IMR-90 (cell line): ENCODE data around the gene FEZ2. TPM values are rescaled to one million over a fixed set of nuclear protein-coding genes. Genes with fewer than 3 reads are reported as not detected.

Experiments used
- ATAC-seq: fragments of 200-7000 bp; cut with Tn5 transposase; 2 replicates; pipeline ENCODE4 v1.9.1; 2020; ENCODE audit warnings: low read depth, mild to moderate bottlenecking, moderate library complexity
- BruUV-seq: library from RNA; stranded (reverse); fragments of 400-500 nt; replicated peaks from 2 replicates; lab custom pipeline; 2021; lab: Mats Ljungman, UMichigan
- CTCF ChIA-PET: fragments of 300-600 bp; formaldehyde crosslinking; extraction: SDS; loops from one replicate; lab custom pipeline; 2021; ENCODE audit warnings: antibody characterized with exemption; lab: Yijun Ruan, JAX
- POLR2A ChIA-PET: fragments of 300-600 bp; sonication (Branson Sonifier 250); formaldehyde crosslinking; loops from one replicate; lab custom pipeline; 2022; ENCODE audit warnings: antibody characterized with exemption; ENCODE audit not compliant: unreplicated experiment; lab: Charles Lee
- DNase-seq: peaks from one replicate; pipeline ENCODE4 v3.0.0; 2013
- H2AFZ ChIP-seq: replicated peaks from 2 replicates; pipeline ENCODE3; 2013; ENCODE audit warnings: low read length, mild to moderate bottlenecking; ENCODE audit not compliant: poor library complexity
- H2AK5ac ChIP-seq: 2 replicates; pipeline ENCODE4 v1.6.1; 2013; ENCODE audit warnings: low read depth, low read length, inconsistent platforms
- H2AK9ac ChIP-seq: replicated peaks from 2 replicates; pipeline ENCODE3; 2013; ENCODE audit warnings: mild to moderate bottlenecking, low read depth, low read length, moderate library complexity; ENCODE audit not compliant: poor library complexity
- H2BK120ac ChIP-seq: 2 replicates; pipeline ENCODE4 v1.6.1; 2013; ENCODE audit warnings: low read depth, low read length, inconsistent platforms
- H2BK15ac ChIP-seq: 3 replicates; pipeline ENCODE4 v1.6.1; 2013; ENCODE audit warnings: low read depth, low read length, inconsistent platforms
- H2BK20ac ChIP-seq: 2 replicates; pipeline ENCODE4 v1.6.1; 2013; ENCODE audit warnings: low read depth, mild to moderate bottlenecking, inconsistent platforms, low read length, moderate library complexity
- H2BK5ac ChIP-seq: 2 replicates; pipeline ENCODE4 v1.6.1; 2013; ENCODE audit warnings: mild to moderate bottlenecking, low read depth, low read length, inconsistent platforms; ENCODE audit not compliant: poor library complexity, severe bottlenecking
- H3K14ac ChIP-seq: replicated peaks from 2 replicates; pipeline ENCODE4 v1.6.1; 2013; ENCODE audit warnings: low read depth, low read length, inconsistent platforms
- H3K18ac ChIP-seq: 2 replicates; pipeline ENCODE4 v1.6.1; 2013; ENCODE audit warnings: low read depth, low read length, control low read depth
- H3K23ac ChIP-seq: 2 replicates; pipeline ENCODE4 v1.6.1; 2013; ENCODE audit warnings: low read depth, low read length, inconsistent platforms
- H3K27ac ChIP-seq: 2 replicates; pipeline ENCODE4 v1.5.1; 2013; ENCODE audit warnings: mild to moderate bottlenecking, control low read depth, low read length; ENCODE audit not compliant: insufficient read depth
- H3K27me3 ChIP-seq: 2 replicates; pipeline ENCODE4 v1.6.1; 2013; ENCODE audit warnings: low read length; ENCODE audit not compliant: control insufficient read depth, insufficient read depth
- H3K36me3 ChIP-seq: 2 replicates; pipeline ENCODE4 v1.6.1; 2013; ENCODE audit warnings: low read length, mixed read lengths; ENCODE audit not compliant: control insufficient read depth, insufficient read depth
- H3K4ac ChIP-seq: 2 replicates; pipeline ENCODE4 v1.6.1; 2013; ENCODE audit warnings: low read depth, low read length, inconsistent platforms
- H3K4me1 ChIP-seq: 2 replicates; pipeline ENCODE4 v1.6.1; 2013; ENCODE audit warnings: low read length, mixed read lengths; ENCODE audit not compliant: control insufficient read depth, insufficient read depth
- H3K4me2 ChIP-seq: 2 replicates; pipeline ENCODE4 v1.6.1; 2013; ENCODE audit warnings: low read depth, mild to moderate bottlenecking, control low read depth, low read length, moderate library complexity
- H3K4me3 ChIP-seq: 2 replicates; pipeline ENCODE4 v1.5.1; 2013; ENCODE audit warnings: low read depth, mild to moderate bottlenecking, control low read depth, low read length, moderate library complexity; ENCODE audit not compliant: insufficient read depth
- H3K56ac ChIP-seq: 2 replicates; pipeline ENCODE4 v1.6.1; 2013; ENCODE audit warnings: low read length, inconsistent platforms; ENCODE audit not compliant: insufficient read depth; ENCODE audit errors: extremely low read depth
- H3K79me1 ChIP-seq, 2 experiments: 2 replicates each; pipeline ENCODE4 v1.6.1; 2013; ENCODE audit warnings: low read length in 2 of 2, inconsistent platforms in 1 of 2, low read depth in 1 of 2
- H3K9ac ChIP-seq: 2 replicates; pipeline ENCODE4 v1.6.1; 2013; ENCODE audit warnings: low read depth, low read length, control low read depth
- H3K9me1 ChIP-seq: 2 replicates; pipeline ENCODE4 v1.6.1; 2013; ENCODE audit warnings: low read length, inconsistent platforms; ENCODE audit not compliant: insufficient read depth
- H3K9me3 ChIP-seq: 2 replicates; pipeline ENCODE4 v1.6.1; 2013; ENCODE audit warnings: low read length; ENCODE audit not compliant: control insufficient read depth, insufficient read depth
- H4K20me1 ChIP-seq: 2 replicates; pipeline ENCODE4 v1.6.1; 2013; ENCODE audit warnings: low read length, inconsistent platforms; ENCODE audit not compliant: insufficient read depth
- H4K5ac ChIP-seq: 2 replicates; pipeline ENCODE4 v1.6.1; 2013; ENCODE audit warnings: mild to moderate bottlenecking, low read depth, low read length, control low read depth
- H4K8ac ChIP-seq, 2 experiments: 2 replicates each; pipeline ENCODE4 v1.6.1; 2013; ENCODE audit warnings: low read depth in 2 of 2, low read length in 2 of 2, control low read depth in 1 of 2, inconsistent platforms in 1 of 2
- H4K91ac ChIP-seq: 2 replicates; pipeline ENCODE4 v1.6.1; 2013; ENCODE audit warnings: low read depth, low read length, inconsistent platforms; ENCODE audit not compliant: insufficient read depth
- BHLHE40 ChIP-seq: fragments of 150-350 bp; IDR thresholded peaks from 2 replicates; pipeline ENCODE4 v1.6.1; 2016; ENCODE audit warnings: mild to moderate bottlenecking, low read depth, low read length
- CEBPB ChIP-seq: IDR thresholded peaks from 2 replicates; pipeline ENCODE4 v1.6.1; 2012; ENCODE audit warnings: low read depth, low read length, improper control_type of control experiment
- FOS ChIP-seq: fragments of 150-350 bp; IDR thresholded peaks from 2 replicates; pipeline ENCODE4 v1.6.1; 2016; ENCODE audit warnings: low read depth, low read length
- MAFK ChIP-seq: IDR thresholded peaks from 2 replicates; pipeline ENCODE4 v1.6.1; 2012; ENCODE audit warnings: low read depth, low read length, improper control_type of control experiment
- MAZ ChIP-seq: IDR thresholded peaks from 2 replicates; pipeline ENCODE4 v1.6.1; 2012; ENCODE audit warnings: low read depth, mild to moderate bottlenecking, low read length, improper control_type of control experiment, moderate library complexity, borderline replicate concordance
- MXI1 ChIP-seq: IDR thresholded peaks from 2 replicates; pipeline ENCODE4 v1.6.1; 2012; ENCODE audit warnings: low read depth, mild to moderate bottlenecking, low read length, moderate library complexity, borderline replicate concordance
- RCOR1 ChIP-seq: IDR thresholded peaks from 2 replicates; pipeline ENCODE4 v1.6.1; 2012; ENCODE audit warnings: mild to moderate bottlenecking, low read length, improper control_type of control experiment; ENCODE audit not compliant: insufficient replicate concordance
- SMC3 ChIP-seq: fragments of 150-350 bp; IDR thresholded peaks from 2 replicates; pipeline ENCODE4 v1.6.1; 2016; ENCODE audit warnings: low read depth, mild to moderate bottlenecking, antibody characterized with exemption, low read length, moderate library complexity
- WGBS, 2 experiments: methylation state at CpG; one replicate each; pipeline versions ENCODE4 v1.1.5 to v1.1.7; 2013; ENCODE audit warnings: missing lambda C conversion rate in 2 of 2; ENCODE audit not compliant: insufficient read length in 1 of 2; ENCODE audit errors: extremely low coverage in 2 of 2; 5-methylcytosine and 5-hydroxymethylcytosine counted together
- dilution Hi-C: fragments of 300-500 bp; cut with HindIII; formaldehyde crosslinking; loops from one replicate; pipeline ENCODE4 v1.14.3; 2018; ENCODE audit warnings: low sequenced_read_pairs; ENCODE audit not compliant: unreplicated experiment
- in situ Hi-C: fragments of 300-500 bp; cut with MboI; formaldehyde crosslinking; loops from 3 replicates; pipeline ENCODE4 v1.14.3; 2019; ENCODE audit warnings: low sequenced_read_pairs, inconsistent platforms, mixed read lengths
- intact Hi-C: fragments of 100-400 bp; cut with micrococcal nuclease; formaldehyde crosslinking; loops from 2 replicates; pipeline ENCODE4 v1.10.0; 2022
- polyA plus RNA-seq, 3 experiments: library from polyadenylated mRNA; depleted of rRNA; stranded (reverse); fragments of >200 nt; gene quantifications; 2 replicates each; pipeline ENCODE4 v1.2.3, GENCODE V29; 2012; ENCODE audit warnings: low replicate concordance in 1 of 3
- total RNA-seq: library from RNA; depleted of rRNA; stranded (reverse); fragments of >200 nt; gene quantifications from 2 replicates; pipeline ENCODE4 v1.2.3, GENCODE V29; 2012
- TF ChIP-seq, protein P1 (sequence below): fragments of 150-350 bp; IDR thresholded peaks from 2 replicates; pipeline ENCODE4 v1.6.1; 2016; ENCODE audit warnings: low read depth, mild to moderate bottlenecking, low read length, moderate library complexity, borderline replicate concordance
- TF ChIP-seq, protein P2 (sequence below): fragments of 150-350 bp; IDR thresholded peaks from 2 replicates; pipeline ENCODE4 v1.6.1; 2017; ENCODE audit warnings: mild to moderate bottlenecking, antibody characterized with exemption, low read length, low read depth

Gene FEZ2
- total and polyA plus RNA-seq, 2 of the 4 experiments (the other 2 are of a cell fraction) = 19.4 to 31.6 TPM

DNA sequence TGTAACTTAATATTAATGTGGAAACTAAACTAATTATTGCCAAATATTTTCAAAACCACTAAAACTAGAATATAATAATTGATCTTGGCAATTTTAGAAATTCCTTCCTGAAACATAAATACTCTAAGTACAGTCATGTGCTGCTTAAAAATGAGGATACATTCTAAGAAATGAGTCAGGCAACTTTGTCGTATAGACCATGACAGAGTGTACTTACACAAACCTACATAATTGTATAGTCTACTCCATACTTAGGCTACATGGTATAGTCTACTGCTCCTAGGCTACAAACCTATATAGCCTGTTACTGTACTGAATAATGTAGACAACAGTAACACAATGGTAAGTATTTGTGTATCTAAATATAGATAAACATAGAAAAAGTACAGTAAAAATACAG lies 27.6 kb downstream of the FEZ2 start:
- DNase-seq = peak; percentile 68
- H2BK5ac ChIP-seq = peak overlapping the region; percentile 76
- H4K20me1 ChIP-seq = no peaks in the 10 kb centered on the region
- ATAC-seq = peak; percentile 43; the same call in 1 of the 2 replicates
- peak overlapping the region; percentile 25; the same call in 1 of the 2 replicates for H3K18ac ChIP-seq
- ChIA-PET POLR2A (no interaction called here), CTCF (no interaction called here)
- H2BK20ac ChIP-seq = no peak overlapping the region
- H3K4me3 ChIP-seq = no peak overlapping the region
- no peak overlapping the region for H3K9ac ChIP-seq
- H3K9me1 ChIP-seq = no peaks in the 10 kb centered on the region
- H4K8ac ChIP-seq = 0 out of 4 replicates have a peak overlapping the region, but pooled peaks of 1 of the 2 experiments have one; percentile 43
- H2AK9ac ChIP-seq = no peak overlapping the region
- peak overlapping the region; percentile 8; the same call in 1 of the 2 replicates for H3K23ac ChIP-seq
- dilution Hi-C loops = no loop called here
- WGBS, 2 experiments = no CpG with 5 or more reads among the region's 1 CpG
- no peak overlapping the region for H3K56ac ChIP-seq
- TF ChIP-seq, protein P1, sequence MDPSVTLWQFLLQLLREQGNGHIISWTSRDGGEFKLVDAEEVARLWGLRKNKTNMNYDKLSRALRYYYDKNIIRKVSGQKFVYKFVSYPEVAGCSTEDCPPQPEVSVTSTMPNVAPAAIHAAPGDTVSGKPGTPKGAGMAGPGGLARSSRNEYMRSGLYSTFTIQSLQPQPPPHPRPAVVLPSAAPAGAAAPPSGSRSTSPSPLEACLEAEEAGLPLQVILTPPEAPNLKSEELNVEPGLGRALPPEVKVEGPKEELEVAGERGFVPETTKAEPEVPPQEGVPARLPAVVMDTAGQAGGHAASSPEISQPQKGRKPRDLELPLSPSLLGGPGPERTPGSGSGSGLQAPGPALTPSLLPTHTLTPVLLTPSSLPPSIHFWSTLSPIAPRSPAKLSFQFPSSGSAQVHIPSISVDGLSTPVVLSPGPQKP = no peak
- TF ChIP-seq BHLHE40 (no peak), RCOR1 (no peak), MXI1 (no peak), SMC3 (no peak), FOS (no peak), MAZ (no peak), MAFK (no peak), CEBPB (0 out of 2 replicates have a peak, but pooled peaks have one; percentile 2)
- TF ChIP-seq, protein P2, sequence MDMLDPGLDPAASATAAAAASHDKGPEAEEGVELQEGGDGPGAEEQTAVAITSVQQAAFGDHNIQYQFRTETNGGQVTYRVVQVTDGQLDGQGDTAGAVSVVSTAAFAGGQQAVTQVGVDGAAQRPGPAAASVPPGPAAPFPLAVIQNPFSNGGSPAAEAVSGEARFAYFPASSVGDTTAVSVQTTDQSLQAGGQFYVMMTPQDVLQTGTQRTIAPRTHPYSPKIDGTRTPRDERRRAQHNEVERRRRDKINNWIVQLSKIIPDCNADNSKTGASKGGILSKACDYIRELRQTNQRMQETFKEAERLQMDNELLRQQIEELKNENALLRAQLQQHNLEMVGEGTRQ = peak; percentile 17; the same call in 1 of the 2 replicates
- peaks cover 4% of the 10 kb centered on the region; the same call in 1 of the 2 replicates for H3K4me1 ChIP-seq
- H3K27me3 ChIP-seq = no peaks in the 10 kb centered on the region
- H3K27ac ChIP-seq = peak overlapping the region; percentile 5; the same call in 1 of the 2 replicates
- in situ Hi-C loops = no loop called here
- peak overlapping the region; percentile 24; the same call in 1 of the 2 replicates for H2BK120ac ChIP-seq
- peak overlapping the region; percentile 26; the same call in 1 of the 3 replicates for H2BK15ac ChIP-seq
- no peak overlapping the region for H3K14ac ChIP-seq
- peaks cover 24 to 51% of the 10 kb centered on the region in 2 experiments for H3K79me1 ChIP-seq
- no peaks in the 10 kb centered on the region for H3K9me3 ChIP-seq
- no peak overlapping the region; the same call in 1 of the 2 replicates for H2AK5ac ChIP-seq
- H4K91ac ChIP-seq = no peak overlapping the region
- H3K4me2 ChIP-seq = no peak overlapping the region
- no peak overlapping the region for H3K4ac ChIP-seq
- no peak overlapping the region for H2AFZ ChIP-seq
- H3K36me3 ChIP-seq = peaks cover 12% of the 10 kb centered on the region
- intact Hi-C loops = no loop called here
- no peak overlapping the region for H4K5ac ChIP-seq
- no TSS peak for BruUV-seq
